PFSK-1 (cell line): Measurements from ENCODE around the gene FSHR.

Experiments used
- FOXP2 ChIP-seq: optimal IDR thresholded peaks from 2 replicates; pipeline ENCODE3; 2011; ENCODE audit warnings: borderline replicate concordance, control low read depth, inconsistent platforms; ENCODE audit not compliant: insufficient read depth; ENCODE audit errors: extremely low read length, extremely low read depth
- POLR2AphosphoS5 ChIP-seq: IDR thresholded peaks from 2 replicates; pipeline ENCODE4 v1.6.1; 2012; ENCODE audit warnings: low read depth, mild to moderate bottlenecking, control low read depth, low read length, moderate library complexity
- SIN3A ChIP-seq: IDR thresholded peaks from 2 replicates; pipeline ENCODE4 v1.6.1; 2012; ENCODE audit warnings: mild to moderate bottlenecking, low read length, moderate library complexity, borderline replicate concordance; ENCODE audit not compliant: insufficient read depth
- TAF1 ChIP-seq: IDR thresholded peaks from 2 replicates; pipeline ENCODE4 v1.6.1; 2012; ENCODE audit warnings: low read length, control low read depth, borderline replicate concordance; ENCODE audit not compliant: insufficient read depth
- TF ChIP-seq, protein P1 (sequence below), 2 experiments: IDR thresholded peaks; 2 replicates each; pipeline versions ENCODE4 v1.6.1 to v1.8.0; 2011 to 2012; ENCODE audit warnings: low read depth in 2 of 2, low read length in 2 of 2, control low read depth in 1 of 2, inconsistent platforms in 1 of 2, mild to moderate bottlenecking in 1 of 2, moderate library complexity in 1 of 2; ENCODE audit not compliant: insufficient read depth in 1 of 2

FSHR gene

DNA sequence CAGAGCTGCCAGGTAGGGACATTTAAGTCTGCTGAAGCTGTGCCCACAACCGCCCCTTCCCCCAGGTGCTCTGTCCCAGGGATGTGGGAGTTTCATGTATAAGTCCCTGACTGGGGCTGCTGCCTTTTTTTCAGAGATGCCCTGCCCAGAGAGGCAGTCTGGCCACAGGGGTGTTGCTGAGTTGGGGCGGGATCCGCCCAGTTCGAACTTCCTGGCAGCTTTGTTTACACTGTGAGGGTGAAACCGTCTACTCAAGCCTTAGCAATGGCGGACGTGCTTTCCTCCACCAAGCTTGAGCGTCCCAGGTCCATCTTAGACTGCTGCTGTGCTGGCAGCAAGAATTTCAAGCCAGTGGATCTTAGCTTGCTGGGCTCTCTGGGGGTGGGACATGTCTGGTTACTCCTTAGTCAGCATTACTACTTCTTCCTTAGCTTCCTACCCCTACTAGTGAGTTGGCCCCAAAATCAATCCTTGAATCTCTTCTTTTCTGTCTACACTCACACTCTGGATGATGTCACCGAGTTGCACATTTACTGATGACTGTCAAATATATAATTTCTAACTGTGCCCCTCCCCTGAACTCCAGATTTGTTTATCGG lies 31.8 kb upstream of the FSHR start:
- TF ChIP-seq, protein P1, sequence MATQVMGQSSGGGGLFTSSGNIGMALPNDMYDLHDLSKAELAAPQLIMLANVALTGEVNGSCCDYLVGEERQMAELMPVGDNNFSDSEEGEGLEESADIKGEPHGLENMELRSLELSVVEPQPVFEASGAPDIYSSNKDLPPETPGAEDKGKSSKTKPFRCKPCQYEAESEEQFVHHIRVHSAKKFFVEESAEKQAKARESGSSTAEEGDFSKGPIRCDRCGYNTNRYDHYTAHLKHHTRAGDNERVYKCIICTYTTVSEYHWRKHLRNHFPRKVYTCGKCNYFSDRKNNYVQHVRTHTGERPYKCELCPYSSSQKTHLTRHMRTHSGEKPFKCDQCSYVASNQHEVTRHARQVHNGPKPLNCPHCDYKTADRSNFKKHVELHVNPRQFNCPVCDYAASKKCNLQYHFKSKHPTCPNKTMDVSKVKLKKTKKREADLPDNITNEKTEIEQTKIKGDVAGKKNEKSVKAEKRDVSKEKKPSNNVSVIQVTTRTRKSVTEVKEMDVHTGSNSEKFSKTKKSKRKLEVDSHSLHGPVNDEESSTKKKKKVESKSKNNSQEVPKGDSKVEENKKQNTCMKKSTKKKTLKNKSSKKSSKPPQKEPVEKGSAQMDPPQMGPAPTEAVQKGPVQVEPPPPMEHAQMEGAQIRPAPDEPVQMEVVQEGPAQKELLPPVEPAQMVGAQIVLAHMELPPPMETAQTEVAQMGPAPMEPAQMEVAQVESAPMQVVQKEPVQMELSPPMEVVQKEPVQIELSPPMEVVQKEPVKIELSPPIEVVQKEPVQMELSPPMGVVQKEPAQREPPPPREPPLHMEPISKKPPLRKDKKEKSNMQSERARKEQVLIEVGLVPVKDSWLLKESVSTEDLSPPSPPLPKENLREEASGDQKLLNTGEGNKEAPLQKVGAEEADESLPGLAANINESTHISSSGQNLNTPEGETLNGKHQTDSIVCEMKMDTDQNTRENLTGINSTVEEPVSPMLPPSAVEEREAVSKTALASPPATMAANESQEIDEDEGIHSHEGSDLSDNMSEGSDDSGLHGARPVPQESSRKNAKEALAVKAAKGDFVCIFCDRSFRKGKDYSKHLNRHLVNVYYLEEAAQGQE (IDR thresholded peaks at IDR 0.05; ENCODE audit: insufficient read depth in 1 of 2, low read depth in 2 of 2, low read length in 2 of 2), result no peak
- TF ChIP-seq FOXP2 (no peak), TAF1 (no peak), SIN3A (no peak), POLR2AphosphoS5 (no peak)

DNA sequence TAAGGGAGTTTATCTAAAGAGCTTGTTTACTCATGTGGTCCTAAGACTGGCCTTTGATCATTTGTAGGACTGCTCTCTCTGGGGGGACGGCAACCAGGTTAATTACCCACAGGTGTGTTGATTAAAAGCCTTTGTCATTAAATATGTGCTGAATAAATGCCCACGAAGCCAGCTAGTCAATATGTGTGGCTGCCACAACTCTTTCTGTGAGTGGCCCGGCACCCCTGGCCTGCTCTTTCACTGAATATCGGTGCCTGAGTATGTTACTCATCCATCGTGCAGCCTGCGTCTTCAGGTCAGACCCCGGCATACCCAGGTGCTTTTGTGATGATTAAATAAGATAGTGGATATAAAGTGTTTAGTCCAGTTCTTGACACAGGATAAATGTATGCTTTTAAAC lies 24.3 kb upstream of the FSHR start:
- TF ChIP-seq FOXP2, result no peak
- no peak for TF ChIP-seq POLR2AphosphoS5
- no peak for TF ChIP-seq SIN3A
- TF ChIP-seq, protein P1 (IDR thresholded peaks at IDR 0.05; ENCODE audit: insufficient read depth in 1 of 2, low read depth in 2 of 2, low read length in 2 of 2), result no peak
- no peak for TF ChIP-seq TAF1

DNA sequence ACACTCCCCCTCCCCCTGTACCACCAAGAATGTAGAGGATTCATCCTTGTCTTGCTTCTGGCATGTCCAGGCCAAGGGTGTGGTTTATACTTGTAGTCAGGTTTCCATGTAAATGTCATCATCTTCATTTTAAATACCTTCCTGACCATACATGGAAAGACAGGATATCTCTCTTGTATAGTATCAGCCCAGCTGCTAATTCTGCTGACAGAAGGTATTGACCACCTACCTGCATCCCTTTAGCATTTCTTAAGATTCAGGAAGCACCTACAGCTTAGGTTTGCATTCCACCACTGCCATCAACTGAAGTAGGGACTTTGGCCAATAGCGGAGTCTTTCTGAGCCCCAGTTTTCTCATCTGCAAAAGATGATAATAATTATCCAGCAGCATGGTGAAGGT lies 22.9 kb upstream of the FSHR start:
- TF ChIP-seq TAF1, result no peak
- TF ChIP-seq, protein P1 (IDR thresholded peaks at IDR 0.05; ENCODE audit: insufficient read depth in 1 of 2, low read depth in 2 of 2, low read length in 2 of 2), result no peak
- no peak for TF ChIP-seq SIN3A
- TF ChIP-seq FOXP2, result no peak
- TF ChIP-seq POLR2AphosphoS5, result no peak

DNA sequence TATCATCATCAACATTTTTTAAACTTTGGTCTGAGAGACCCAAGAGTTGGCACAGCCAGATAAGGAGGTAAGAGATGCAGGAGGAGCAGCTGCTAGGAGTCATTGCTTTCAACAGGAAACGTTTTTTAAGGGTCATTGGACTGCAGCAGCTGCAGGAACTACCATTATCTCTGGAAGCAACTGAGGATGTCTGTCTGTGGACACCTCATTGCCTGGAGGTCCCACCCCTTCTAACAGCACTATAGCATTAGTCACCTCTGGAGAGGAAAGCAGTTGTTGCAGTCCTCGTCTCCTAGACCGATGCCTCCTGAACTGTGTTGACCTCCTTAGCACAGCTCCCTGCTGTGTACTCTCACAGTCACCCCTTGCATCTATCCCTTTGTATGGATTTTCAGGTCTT lies 21.5 kb upstream of the FSHR start:
- TF ChIP-seq SIN3A (no peak), POLR2AphosphoS5 (no peak), TAF1 (no peak), FOXP2 (no peak)
- TF ChIP-seq, protein P1 (IDR thresholded peaks at IDR 0.05; ENCODE audit: insufficient read depth in 1 of 2, low read depth in 2 of 2, low read length in 2 of 2), result no peak
